Measurements from ENCODE around the gene PDSS2.

DNA sequence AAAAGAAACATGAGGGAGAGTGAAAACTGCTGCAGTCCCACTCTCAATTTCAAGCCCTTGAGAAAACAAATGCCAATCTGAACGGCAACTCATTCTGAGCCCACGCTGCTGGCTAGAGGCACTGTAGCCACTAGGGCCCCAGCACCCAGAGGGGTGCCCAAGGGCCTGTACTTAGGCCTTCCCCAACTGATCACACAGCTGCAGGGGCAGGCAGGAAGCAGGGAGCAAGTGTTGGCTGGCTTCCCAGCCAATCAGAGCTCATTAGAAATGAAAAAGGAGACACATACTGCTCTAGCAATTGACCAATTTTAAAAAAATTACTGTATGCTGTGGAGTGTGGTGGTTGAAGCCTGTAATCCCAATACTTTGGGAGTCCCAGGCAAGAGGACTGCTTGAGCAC lies 340.4 kb downstream of the PDSS2 start:
- TF ChIP-seq, protein P1, sequence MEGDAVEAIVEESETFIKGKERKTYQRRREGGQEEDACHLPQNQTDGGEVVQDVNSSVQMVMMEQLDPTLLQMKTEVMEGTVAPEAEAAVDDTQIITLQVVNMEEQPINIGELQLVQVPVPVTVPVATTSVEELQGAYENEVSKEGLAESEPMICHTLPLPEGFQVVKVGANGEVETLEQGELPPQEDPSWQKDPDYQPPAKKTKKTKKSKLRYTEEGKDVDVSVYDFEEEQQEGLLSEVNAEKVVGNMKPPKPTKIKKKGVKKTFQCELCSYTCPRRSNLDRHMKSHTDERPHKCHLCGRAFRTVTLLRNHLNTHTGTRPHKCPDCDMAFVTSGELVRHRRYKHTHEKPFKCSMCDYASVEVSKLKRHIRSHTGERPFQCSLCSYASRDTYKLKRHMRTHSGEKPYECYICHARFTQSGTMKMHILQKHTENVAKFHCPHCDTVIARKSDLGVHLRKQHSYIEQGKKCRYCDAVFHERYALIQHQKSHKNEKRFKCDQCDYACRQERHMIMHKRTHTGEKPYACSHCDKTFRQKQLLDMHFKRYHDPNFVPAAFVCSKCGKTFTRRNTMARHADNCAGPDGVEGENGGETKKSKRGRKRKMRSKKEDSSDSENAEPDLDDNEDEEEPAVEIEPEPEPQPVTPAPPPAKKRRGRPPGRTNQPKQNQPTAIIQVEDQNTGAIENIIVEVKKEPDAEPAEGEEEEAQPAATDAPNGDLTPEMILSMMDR (conservative IDR thresholded peaks at IDR 0.05; ENCODE audit: low read depth, low read length), result no peak
- TF ChIP-seq EZH2 (IDR thresholded peaks at IDR 0.05; ENCODE audit: borderline replicate concordance, low read depth, low read length, poor library complexity, severe bottlenecking), result no peak
